Adrenal gland (tissue), 5 donors: ENCODE data around the gene SFT2D1.

Experiments
- CTCF ChIP-seq, 6 experiments: fragments of 450-650 bp in 4 of 6; fragments of 200-600 bp in 2 of 6; sonication (generic) in 1 of 6; IDR thresholded peaks; 1 replicate in 5 of 6; 2 replicates in 1 of 6; pipeline versions ENCODE4 v1.5.1 to v1.8.0; 2016 to 2021; ENCODE audit warnings: antibody characterized with exemption in 6 of 6, mild to moderate bottlenecking in 2 of 6, moderate library complexity in 1 of 6
- POLR2A ChIP-seq, 2 donors: fragments of 450-650 bp; IDR thresholded peaks; one replicate each; pipeline ENCODE4 v1.6.1; 2017; ENCODE audit warnings: antibody characterized with exemption in 2 of 2, mild to moderate bottlenecking in 2 of 2, moderate library complexity in 1 of 2
- donor health status: DM: no; HTN: no; CAD: no.

GRCh38 chr6:166278579-166279392 lies 63.6 kb downstream of the SFT2D1 start:
- no peak for TF ChIP-seq CTCF (IDR thresholded peaks at IDR 0.05)
- no peak for TF ChIP-seq POLR2A (IDR thresholded peaks at IDR 0.05)
